ENCODE results near the gene KIAA0825. TPM values are rescaled to one million over a fixed set of nuclear protein-coding genes. Genes with fewer than 3 reads are reported as not detected.

The KIAA0825 gene
- total RNA-seq, 2 donors from 2014 or later = 2.6 to 3.0 TPM

GRCh38 chr5:94240134-94240533 is 378.3 kb downstream of the KIAA0825 start:
- Mint-ChIP-seq H3K36me3 (ENCODE audit: low read depth) (no peaks in the 10 kb centered on the region), H3K27ac (no peak overlapping the region), H3K4me3 (no peak overlapping the region), H3K27me3 (no peaks in the 10 kb centered on the region), H3K4me1 (no peaks in the 10 kb centered on the region)
- no peak for DNase-seq
- H3K9me3 ChIP-seq (ENCODE audit: control insufficient read depth, low read length, poor library complexity, severe bottlenecking) = no peaks in the 10 kb centered on the region
- ATAC-seq = no peak

- H3K27me3 Mint-ChIP-seq = no peaks in the 10 kb centered on the region
- no peak overlapping the region for H3K4me3 Mint-ChIP-seq
- H3K9me3 ChIP-seq (ENCODE audit: control insufficient read depth, low read length, poor library complexity, severe bottlenecking) = no peaks in the 10 kb centered on the region
- no peaks in the 10 kb centered on the region for H3K4me1 Mint-ChIP-seq
- DNase-seq (no peak), ATAC-seq (no peak)
- H3K27ac Mint-ChIP-seq = no peak overlapping the region
- H3K36me3 Mint-ChIP-seq (ENCODE audit: low read depth) = no peaks in the 10 kb centered on the region
Observed at GRCh38 chr5:94239266-94239665, 379.1 kb downstream of the KIAA0825 start.

- Mint-ChIP-seq H3K27ac (no peak overlapping the region), H3K4me3 (no peak overlapping the region), H3K4me1 (no peaks in the 10 kb centered on the region), H3K27me3 (no peaks in the 10 kb centered on the region), H3K36me3 (ENCODE audit: low read depth) (no peaks in the 10 kb centered on the region)
- H3K9me3 ChIP-seq (ENCODE audit: control insufficient read depth, low read length, poor library complexity, severe bottlenecking) = no peaks in the 10 kb centered on the region
- ATAC-seq (no peak), DNase-seq (no peak)
Observed at GRCh38 chr5:94234987-94235386, 383.4 kb downstream of the KIAA0825 start.

GRCh38 chr5:94228791-94229190 is 389.6 kb downstream of the KIAA0825 start:
- ATAC-seq (no peak), DNase-seq (no peak)
- H3K9me3 ChIP-seq (ENCODE audit: control insufficient read depth, low read length, poor library complexity, severe bottlenecking) = no peaks in the 10 kb centered on the region
- H3K27ac Mint-ChIP-seq = no peak overlapping the region
- H3K4me1 Mint-ChIP-seq = no peaks in the 10 kb centered on the region
- H3K36me3 Mint-ChIP-seq (ENCODE audit: low read depth) = no peaks in the 10 kb centered on the region
- no peak overlapping the region for H3K4me3 Mint-ChIP-seq
- H3K27me3 Mint-ChIP-seq = no peaks in the 10 kb centered on the region

GRCh38 chr5:94223235-94223634 is 395.2 kb downstream of the KIAA0825 start:
- no peak for ATAC-seq
- no peaks in the 10 kb centered on the region for H3K9me3 ChIP-seq (ENCODE audit: control insufficient read depth, low read length, poor library complexity, severe bottlenecking)
- Mint-ChIP-seq H3K4me3 (no peak overlapping the region), H3K27ac (no peak overlapping the region), H3K4me1 (no peaks in the 10 kb centered on the region), H3K36me3 (ENCODE audit: low read depth) (no peaks in the 10 kb centered on the region), H3K27me3 (peaks cover 5% of the 10 kb centered on the region)
- DNase-seq = no peak

GRCh38 chr5:94218374-94218773 is 400.0 kb downstream of the KIAA0825 start:
- Mint-ChIP-seq H3K27me3 (peaks cover 9% of the 10 kb centered on the region), H3K4me1 (no peaks in the 10 kb centered on the region), H3K27ac (no peak overlapping the region), H3K36me3 (ENCODE audit: low read depth) (peaks cover 3% of the 10 kb centered on the region), H3K4me3 (no peak overlapping the region)
- no peaks in the 10 kb centered on the region for H3K9me3 ChIP-seq (ENCODE audit: control insufficient read depth, low read length, poor library complexity, severe bottlenecking)
- DNase-seq (no peak), ATAC-seq (no peak)

- no peaks in the 10 kb centered on the region for H3K9me3 ChIP-seq (ENCODE audit: control insufficient read depth, low read length, poor library complexity, severe bottlenecking)
- DNase-seq (no peak), ATAC-seq (no peak)
- Mint-ChIP-seq H3K36me3 (ENCODE audit: low read depth) (peaks cover 3% of the 10 kb centered on the region), H3K4me1 (no peaks in the 10 kb centered on the region), H3K27me3 (peaks cover 10% of the 10 kb centered on the region), H3K4me3 (no peak overlapping the region), H3K27ac (no peak overlapping the region)
Observed at GRCh38 chr5:94217745-94218144, 400.7 kb downstream of the KIAA0825 start.

- ATAC-seq (no peak), DNase-seq (no peak)
- H3K4me1 Mint-ChIP-seq = no peaks in the 10 kb centered on the region
- H3K4me3 Mint-ChIP-seq = no peak overlapping the region
- peaks cover 10% of the 10 kb centered on the region for H3K27me3 Mint-ChIP-seq
- no peaks in the 10 kb centered on the region for H3K9me3 ChIP-seq (ENCODE audit: control insufficient read depth, low read length, poor library complexity, severe bottlenecking)
- H3K27ac Mint-ChIP-seq = no peak overlapping the region
- peaks cover 3% of the 10 kb centered on the region for H3K36me3 Mint-ChIP-seq (ENCODE audit: low read depth)
Observed at GRCh38 chr5:94217216-94217615, 401.2 kb downstream of the KIAA0825 start.

- Mint-ChIP-seq H3K27ac (no peak overlapping the region), H3K27me3 (peaks cover 10% of the 10 kb centered on the region), H3K4me1 (no peaks in the 10 kb centered on the region), H3K36me3 (ENCODE audit: low read depth) (peaks cover 3% of the 10 kb centered on the region), H3K4me3 (no peak overlapping the region)
- no peaks in the 10 kb centered on the region for H3K9me3 ChIP-seq (ENCODE audit: control insufficient read depth, low read length, poor library complexity, severe bottlenecking)
- DNase-seq = no peak
- ATAC-seq = no peak
Observed at GRCh38 chr5:94212476-94212875, 405.9 kb downstream of the KIAA0825 start.

GRCh38 chr5:94209774-94210355 is 408.5 kb downstream of the KIAA0825 start:
- peaks cover under 1% of the 10 kb centered on the region for H3K36me3 Mint-ChIP-seq (ENCODE audit: low read depth)
- H3K27ac Mint-ChIP-seq = no peak overlapping the region
- no peak overlapping the region for H3K4me3 Mint-ChIP-seq
- DNase-seq = no peak
- H3K4me1 Mint-ChIP-seq = no peaks in the 10 kb centered on the region
- H3K9me3 ChIP-seq (ENCODE audit: control insufficient read depth, low read length, poor library complexity, severe bottlenecking) = no peaks in the 10 kb centered on the region
- peaks cover 17% of the 10 kb centered on the region for H3K27me3 Mint-ChIP-seq
- no peak for ATAC-seq

GRCh38 chr5:94209272-94209671 is 409.1 kb downstream of the KIAA0825 start:
- ATAC-seq = no peak
- H3K9me3 ChIP-seq (ENCODE audit: control insufficient read depth, low read length, poor library complexity, severe bottlenecking) = no peaks in the 10 kb centered on the region
- Mint-ChIP-seq H3K36me3 (ENCODE audit: low read depth) (no peaks in the 10 kb centered on the region), H3K27ac (no peak overlapping the region), H3K27me3 (peaks cover 17% of the 10 kb centered on the region), H3K4me3 (no peak overlapping the region), H3K4me1 (no peaks in the 10 kb centered on the region)
- DNase-seq = no peak

GRCh38 chr5:94199566-94199965 is 418.8 kb downstream of the KIAA0825 start:
- no peaks in the 10 kb centered on the region for H3K36me3 Mint-ChIP-seq (ENCODE audit: low read depth)
- peaks cover 2% of the 10 kb centered on the region for H3K4me1 Mint-ChIP-seq
- ATAC-seq (no peak), DNase-seq (no peak)
- H3K4me3 Mint-ChIP-seq = no peak overlapping the region
- no peak overlapping the region for H3K27ac Mint-ChIP-seq
- no peaks in the 10 kb centered on the region for H3K9me3 ChIP-seq (ENCODE audit: control insufficient read depth, low read length, poor library complexity, severe bottlenecking)
- no peaks in the 10 kb centered on the region for H3K27me3 Mint-ChIP-seq

GRCh38 chr5:94197970-94198369 is 420.4 kb downstream of the KIAA0825 start:
- no peaks in the 10 kb centered on the region for H3K9me3 ChIP-seq (ENCODE audit: control insufficient read depth, low read length, poor library complexity, severe bottlenecking)
- Mint-ChIP-seq H3K27me3 (no peaks in the 10 kb centered on the region), H3K4me3 (no peak overlapping the region), H3K4me1 (peaks cover 2% of the 10 kb centered on the region), H3K36me3 (ENCODE audit: low read depth) (no peaks in the 10 kb centered on the region), H3K27ac (no peak overlapping the region)
- ATAC-seq = no peak
- no peak for DNase-seq

GRCh38 chr5:94196953-94197352 is 421.5 kb downstream of the KIAA0825 start:
- Mint-ChIP-seq H3K27ac (no peak overlapping the region), H3K4me3 (no peak overlapping the region), H3K4me1 (peaks cover 2% of the 10 kb centered on the region), H3K27me3 (no peaks in the 10 kb centered on the region), H3K36me3 (ENCODE audit: low read depth) (no peaks in the 10 kb centered on the region)
- DNase-seq (no peak), ATAC-seq (no peak)
- no peaks in the 10 kb centered on the region for H3K9me3 ChIP-seq (ENCODE audit: control insufficient read depth, low read length, poor library complexity, severe bottlenecking)
